K562 (cell line): ENCODE data around the gene FGF2. TPM values are rescaled to one million over a fixed set of nuclear protein-coding genes. Genes with fewer than 3 reads are reported as not detected.

Experiments
- ATF6 ChIP-seq: sonication (generic); formaldehyde crosslinking; IDR thresholded peaks from 2 replicates; pipeline ENCODE4 v1.4.0; 2020; ENCODE audit warnings: mild to moderate bottlenecking, missing genetic modification reagents
- CXXC5 ChIP-seq: fragments of 250-450 bp; sonication (Bioruptor Pico); IDR thresholded peaks from 2 replicates; pipeline ENCODE4 v1.8.0; 2022; ENCODE audit warnings: inconsistent platforms, mild to moderate bottlenecking, moderate library complexity
- E4F1 ChIP-seq: fragments of 250-450 bp; sonication (Bioruptor Pico); IDR thresholded peaks from 2 replicates; pipeline ENCODE4 v1.5.0; 2021; ENCODE audit warnings: mild to moderate bottlenecking, borderline replicate concordance
- HDAC2 ChIP-seq: fragments of 450-650 bp; IDR thresholded peaks from 2 replicates; pipeline ENCODE4 v1.6.1; 2016; ENCODE audit warnings: mild to moderate bottlenecking
- HDGF ChIP-seq: fragments of 450-650 bp; IDR thresholded peaks from 2 replicates; pipeline ENCODE4 v1.6.1; 2016
- HMGN3 ChIP-seq: IDR thresholded peaks from 2 replicates; pipeline ENCODE4 v1.6.1; 2011; ENCODE audit warnings: borderline replicate concordance, low read depth, mild to moderate bottlenecking, mixed read lengths, low read length; ENCODE audit not compliant: insufficient read length; ENCODE audit errors: extremely low read depth
- HNRNPL ChIP-seq: fragments of 200-400 bp; formaldehyde crosslinking; IDR thresholded peaks from 2 replicates; pipeline ENCODE4 v1.6.1; 2017; ENCODE audit warnings: low read depth, mild to moderate bottlenecking, low read length
- YY1 ChIP-seq, 3 experiments: IDR thresholded peaks; 2 replicates each; pipeline ENCODE4 v1.6.1; 2011; ENCODE audit warnings: low read length in 2 of 3, mild to moderate bottlenecking in 2 of 3, moderate library complexity in 2 of 3, borderline replicate concordance in 1 of 3, control low read depth in 1 of 3, low read depth in 1 of 3; ENCODE audit not compliant: insufficient read depth in 3 of 3, insufficient replicate concordance in 2 of 3, control insufficient read depth in 1 of 3, insufficient read length in 1 of 3; ENCODE audit errors: extremely low read depth in 1 of 3
- ZBTB7A ChIP-seq: IDR thresholded peaks from 2 replicates; pipeline ENCODE4 v1.6.1; 2011; ENCODE audit warnings: low read depth, mild to moderate bottlenecking, low read length, moderate library complexity, borderline replicate concordance; ENCODE audit not compliant: control insufficient read depth
- ZC3H11A ChIP-seq: IDR thresholded peaks from 2 replicates; pipeline ENCODE4 v1.6.1; 2012; ENCODE audit warnings: low read depth, low read length, improper control_type of control experiment
- ZNF407 ChIP-seq: fragments of 450-650 bp; IDR thresholded peaks from 2 replicates; pipeline ENCODE4 v1.6.1; 2016; ENCODE audit warnings: low read depth
- polyA plus RNA-seq, 8 experiments: library from polyadenylated mRNA; depleted of rRNA in 4 of 8; stranded (reverse) in 5 of 8; unstranded in 3 of 8; fragments of >200 nt; fragmentation: Nextera tagmentation in 2 of 8; fragmentation: Illumina TruSeq in 1 of 8; extraction: Ambion mirVana in 2 of 8; extraction: Trizol in 1 of 8; gene quantifications; 2 replicates each; pipeline versions ENCODE4 v1.2.1 to v1.2.3, GENCODE V29; 2011 to 2014; ENCODE audit warnings: inconsistent platforms in 1 of 8, missing spikeins in 1 of 8
- total RNA-seq, 7 experiments: library from RNA; depleted of rRNA in 6 of 7; stranded (reverse); fragments of >200 nt in 6 of 7; fragmentation: Illumina TruSeq in 2 of 7; extraction: Trizol in 2 of 7; gene quantifications; 2 replicates each; pipeline versions ENCODE4 v1.2.1 to v1.2.3, GENCODE V29; 2011 to 2021; ENCODE audit warnings: low replicate concordance in 1 of 7

FGF2 gene
- total and polyA plus RNA-seq, 9 of the 15 experiments (the other 6 are each of a cell fraction or from before 2014, with no cell fraction given): 2.5 to 19.4 (median 9.2) TPM

GRCh38 chr4:122827258-122827878, 737 bp downstream of the FGF2 start (continued):
- TF ChIP-seq ZNF407 (no peak), YY1 (IDR thresholded peaks at IDR 0.05; ENCODE audit: borderline replicate concordance in 1 of 3, control insufficient read depth in 1 of 3, extremely low read depth in 1 of 3, insufficient read depth in 3 of 3, insufficient read length in 1 of 3, insufficient replicate concordance in 2 of 3, low read depth in 1 of 3, low read length in 2 of 3) (peak in 2 of 3 experiments; percentile 8 to 48), ATF6 (CRISPR knock-in tag) (peak; percentile 88; the same call in 1 of the 2 replicates), HNRNPL (0 out of 2 replicates have a peak, but pooled peaks have one; percentile 36), ZBTB7A (peak; percentile 76; the same call in 1 of the 2 replicates), HMGN3 (peak; percentile 65), ZC3H11A (no peak), HDGF (no peak), HDAC2 (no peak; the same call in 1 of the 2 replicates), CXXC5 (CRISPR knock-in tag) (peak; percentile 8; the same call in 1 of the 2 replicates), E4F1 (no peak)
